ENCODE data around the gene AMBP. TPM values are rescaled to one million over a fixed set of nuclear protein-coding genes. Genes with fewer than 3 reads are reported as not detected.
A peak's percentile ranks its signal among the peaks of the same experiment; 100 is the strongest.

AMBP gene
- total and polyA plus RNA-seq, 12 donors = 0.01 TPM; not detected in 11

DNA sequence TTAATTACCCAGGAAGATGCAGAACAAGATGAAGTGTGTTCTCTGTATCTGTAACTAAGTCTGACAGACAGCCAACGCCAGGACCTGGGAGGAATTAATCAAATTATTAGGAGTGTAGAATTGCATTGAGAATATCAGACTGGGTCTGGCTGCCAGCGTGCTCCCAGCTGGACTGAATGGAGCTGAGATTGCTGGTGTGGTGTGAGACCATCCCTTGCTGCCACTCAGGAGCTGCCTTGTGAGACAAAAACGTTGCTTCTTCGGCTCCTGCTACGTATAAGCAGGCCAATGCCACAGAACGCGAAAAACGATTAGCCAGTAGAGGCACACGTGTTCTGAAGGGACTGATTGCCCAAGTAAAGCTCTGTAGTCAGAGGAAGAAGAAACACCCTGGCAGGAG lies 66.8 kb downstream of the AMBP start:
- TF ChIP-seq, protein P1, sequence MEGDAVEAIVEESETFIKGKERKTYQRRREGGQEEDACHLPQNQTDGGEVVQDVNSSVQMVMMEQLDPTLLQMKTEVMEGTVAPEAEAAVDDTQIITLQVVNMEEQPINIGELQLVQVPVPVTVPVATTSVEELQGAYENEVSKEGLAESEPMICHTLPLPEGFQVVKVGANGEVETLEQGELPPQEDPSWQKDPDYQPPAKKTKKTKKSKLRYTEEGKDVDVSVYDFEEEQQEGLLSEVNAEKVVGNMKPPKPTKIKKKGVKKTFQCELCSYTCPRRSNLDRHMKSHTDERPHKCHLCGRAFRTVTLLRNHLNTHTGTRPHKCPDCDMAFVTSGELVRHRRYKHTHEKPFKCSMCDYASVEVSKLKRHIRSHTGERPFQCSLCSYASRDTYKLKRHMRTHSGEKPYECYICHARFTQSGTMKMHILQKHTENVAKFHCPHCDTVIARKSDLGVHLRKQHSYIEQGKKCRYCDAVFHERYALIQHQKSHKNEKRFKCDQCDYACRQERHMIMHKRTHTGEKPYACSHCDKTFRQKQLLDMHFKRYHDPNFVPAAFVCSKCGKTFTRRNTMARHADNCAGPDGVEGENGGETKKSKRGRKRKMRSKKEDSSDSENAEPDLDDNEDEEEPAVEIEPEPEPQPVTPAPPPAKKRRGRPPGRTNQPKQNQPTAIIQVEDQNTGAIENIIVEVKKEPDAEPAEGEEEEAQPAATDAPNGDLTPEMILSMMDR (IDR thresholded peaks at IDR 0.05) = no peak
- Histone ChIP-seq H3K4me3 (no peak overlapping the region), H3K9me3 (peaks cover 0 to 26% (median 6%) of the 10 kb centered on the region in 11 donors), H3K4me1 (peaks cover 0 to 7% (median 0%) of the 10 kb centered on the region in 9 donors), H3K36me3 (peaks cover 0 to 47% (median 5%) of the 10 kb centered on the region in 9 donors), H3K27ac (no peak overlapping the region), H3K27me3 (no peaks in the 10 kb centered on the region)
- WGBS, 2 donors = 92% methylated on average over 9 of the region's 9 CpGs
- ATAC-seq = no peak
- intact Hi-C loops (cut with DNase I) = no loop called here
- DNase-seq = peak in 1 of 2 donors; percentile 1

Other genes starting within 250 kb of the AMBP start
- gene ZNF618, start 202.0 kb downstream of the AMBP start, total RNA-seq = 1 to 10 TPM; 1.1 to 2.5 (median 1.6) TPM
- gene ZNF618, start 202.0 kb downstream of the AMBP start, polyA plus RNA-seq = 1 to 10 TPM in 1 of 2 donors, under 1 TPM in 1; 0.59 to 1.1 TPM
- under 1 TPM in 2 of 10 donors, not detected in 8; 0.13 to 0.45 TPM for gene KIF12, start 21.0 kb upstream of the AMBP start, total RNA-seq
- gene KIF12, start 21.0 kb upstream of the AMBP start, polyA plus RNA-seq = not detected
- 10 to 100 TPM in 2 of 10 donors, 1 to 10 TPM in 8; 4.1 to 11.5 (median 5.1) TPM for gene COL27A1, start 77.2 kb upstream of the AMBP start, total RNA-seq
- gene COL27A1, start 77.2 kb upstream of the AMBP start, polyA plus RNA-seq = 10 to 100 TPM in 1 of 2 donors, 1 to 10 TPM in 1; 3.1 to 35.8 TPM
- under 1 TPM in 3 of 10 donors, not detected in 7; 0.37 to 0.70 (median 0.55) TPM for gene ORM1, start 244.8 kb upstream of the AMBP start, total RNA-seq
- under 1 TPM; 0.13 to 0.59 TPM for gene ORM1, start 244.8 kb upstream of the AMBP start, polyA plus RNA-seq